ENCODE results near the gene TSGA10.
A peak's percentile ranks its signal among the peaks of the same experiment; 100 is the strongest.
"Not testable (repeated sequence)": the region's sequence is repeated elsewhere in the genome, so short reads cannot be mapped to it uniquely, and the experiment has no call there.

Gene TSGA10

DNA sequence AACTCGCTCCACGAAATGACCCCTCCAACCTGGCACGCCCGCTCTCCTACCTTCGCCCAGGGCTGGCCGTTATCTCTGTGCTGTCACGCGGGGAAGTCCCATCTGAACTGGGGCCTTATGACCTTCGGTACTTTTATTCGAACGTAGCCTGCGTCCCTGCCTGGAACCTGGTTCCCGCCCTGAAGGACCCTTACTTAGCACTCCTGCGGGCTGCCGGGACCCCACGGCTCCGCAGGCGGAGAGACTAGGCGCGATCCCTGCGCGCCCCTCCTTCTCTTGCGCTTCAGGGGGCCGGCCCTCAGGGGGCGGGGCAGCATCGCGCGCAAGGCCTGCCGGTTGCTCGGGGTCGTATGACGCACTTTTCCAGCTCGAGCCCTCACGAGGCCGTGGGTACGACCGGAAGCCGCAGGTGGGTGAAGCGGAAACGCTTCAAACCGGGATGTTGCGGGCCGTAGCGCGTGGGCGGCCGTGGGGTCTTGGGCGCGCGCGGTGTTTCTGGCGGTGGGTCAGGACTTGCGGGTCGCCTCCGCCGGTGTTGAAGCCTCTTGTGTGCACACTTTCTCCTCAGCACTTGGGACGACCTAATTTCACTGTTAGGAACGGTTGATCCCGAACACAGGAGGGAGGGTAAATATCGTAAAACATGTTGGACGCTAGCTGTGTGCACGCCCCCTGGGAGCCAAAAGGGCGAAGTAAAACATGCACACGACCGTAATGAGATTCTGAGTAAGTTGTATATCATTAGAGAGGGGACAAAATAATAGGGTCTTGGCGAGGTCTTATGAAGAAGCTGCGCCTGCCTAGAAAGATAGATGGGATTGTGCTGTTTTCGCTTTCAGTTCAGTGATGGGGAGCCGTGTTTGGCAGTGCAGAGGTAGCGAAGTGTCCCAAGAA, at the start of gene TSGA10, which contains the start of gene LIPT1:
TSS of gene TSGA10 (minus strand) at position 300 of the 894 bp plus-strand sequence. CDS start 45,503 bp downstream, outside the sequence.
TSS of gene LIPT1 (plus strand) at position 325 of the 894 bp plus-strand sequence. CDS start 6,991 bp downstream, outside the sequence.
- peak; percentile 87 to 93 for DNase-seq (ENCODE audit: low read depth in 2 of 2)
- H3K4me3 ChIP-seq (replicated peaks in 1 of 2; ENCODE audit: low read depth in 2 of 2, low read length in 2 of 2), result peak within 1 kb of the TSS; percentile 85 to 96
- no peak for TF ChIP-seq CTCF (IDR thresholded peaks at IDR 0.05; ENCODE audit: low read depth, low read length)

- peak; percentile 33 for TF ChIP-seq CTCF (IDR thresholded peaks at IDR 0.05; ENCODE audit: low read depth, low read length)
- no peak for DNase-seq (ENCODE audit: low read depth in 2 of 2)
- H3K4me3 ChIP-seq (replicated peaks in 1 of 2; ENCODE audit: low read depth in 2 of 2, low read length in 2 of 2), result no peak overlapping the region
Observed at GRCh38 chr2:99201959-99202678, 47.4 kb upstream of the TSGA10 start.

DNA sequence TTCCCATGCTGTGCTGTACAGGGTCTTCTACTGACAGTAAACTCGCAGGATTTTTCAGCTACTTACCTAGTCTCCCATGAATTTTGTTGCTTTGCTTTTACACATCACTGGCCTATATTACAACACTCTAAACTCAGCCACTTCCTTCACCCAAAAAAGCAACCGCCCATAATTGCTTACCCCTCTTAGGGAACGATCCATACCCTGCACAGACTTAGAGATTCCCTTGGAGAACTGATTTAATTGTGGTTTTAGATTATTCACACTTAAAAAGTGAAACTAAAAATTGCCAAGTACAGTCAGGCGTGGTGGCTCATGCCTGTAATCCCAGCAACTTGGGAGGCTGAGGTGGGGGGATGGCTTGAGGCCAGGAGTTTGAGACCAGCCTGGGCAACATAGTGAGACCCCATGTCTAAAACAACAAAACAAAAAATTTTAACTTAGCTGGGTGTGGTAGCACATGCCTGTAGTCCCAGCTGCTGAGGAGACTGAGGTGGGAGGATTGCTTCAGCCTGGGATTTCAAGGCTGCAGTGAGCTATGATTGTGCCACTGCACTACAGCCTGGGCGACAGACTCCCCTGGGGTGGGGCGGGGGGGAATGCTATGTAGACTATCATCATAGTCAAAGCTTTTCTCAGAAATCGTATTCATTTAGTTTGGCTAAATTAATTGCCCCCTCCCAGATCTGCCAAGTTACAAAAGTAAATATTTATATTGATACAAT, 45.5 kb upstream of the TSGA10 start:
- no peak overlapping the region for H3K4me3 ChIP-seq (replicated peaks in 1 of 2; ENCODE audit: low read depth in 2 of 2, low read length in 2 of 2)
- DNase-seq (ENCODE audit: low read depth in 2 of 2), result no peak
- TF ChIP-seq CTCF (IDR thresholded peaks at IDR 0.05; ENCODE audit: low read depth, low read length), result no peak

- TF ChIP-seq CTCF (IDR thresholded peaks at IDR 0.05; ENCODE audit: low read depth, low read length), result no peak
- H3K4me3 ChIP-seq (replicated peaks in 1 of 2; ENCODE audit: low read depth in 2 of 2, low read length in 2 of 2), result no peak overlapping the region
- DNase-seq (ENCODE audit: low read depth in 2 of 2), result no peak
Observed at GRCh38 chr2:99198103-99198841, 43.5 kb upstream of the TSGA10 start.

DNA sequence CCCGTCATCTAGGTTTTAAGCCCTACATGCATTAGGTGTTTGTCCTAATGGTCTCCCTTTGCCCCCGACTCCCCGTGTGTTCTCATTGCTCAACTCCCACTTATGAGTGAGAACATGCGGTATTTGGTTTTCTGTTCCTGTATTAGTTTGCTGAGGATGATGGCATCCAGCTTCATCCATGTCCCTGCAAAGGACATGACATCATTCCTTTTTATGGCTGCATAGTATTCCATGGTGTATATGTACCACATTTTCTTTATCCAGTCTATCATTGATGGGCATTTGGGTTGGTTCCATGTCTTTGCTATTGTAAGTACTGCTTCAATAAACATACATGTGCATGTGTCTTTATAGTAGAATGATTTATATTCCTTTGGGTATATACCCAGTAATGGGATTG, 37.6 kb upstream of the TSGA10 start:
- DNase-seq (ENCODE audit: low read depth in 2 of 2), result not testable (repeated sequence)

DNA sequence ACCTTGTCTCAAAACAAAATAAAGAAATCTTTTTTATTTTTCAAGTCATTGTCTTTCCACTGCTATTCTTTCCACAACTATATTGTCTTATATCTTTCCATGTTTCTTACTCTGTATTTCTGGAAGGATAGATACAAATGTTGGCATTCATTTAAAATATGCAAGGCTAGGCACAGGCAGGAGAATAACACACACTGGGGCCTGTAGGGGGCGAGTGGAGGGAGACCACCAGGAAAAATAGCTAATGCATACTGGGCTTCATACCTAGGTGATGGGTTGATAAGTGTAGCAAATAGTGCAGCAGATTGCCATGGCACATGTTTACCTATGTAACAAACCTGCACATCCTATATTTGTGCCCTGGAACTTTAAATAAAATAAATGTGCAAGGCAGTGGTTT, 35.8 kb upstream of the TSGA10 start:
- DNase-seq (ENCODE audit: low read depth in 2 of 2), result no peak
- no peak overlapping the region for H3K4me3 ChIP-seq (replicated peaks in 1 of 2; ENCODE audit: low read depth in 2 of 2, low read length in 2 of 2)
- TF ChIP-seq CTCF (IDR thresholded peaks at IDR 0.05; ENCODE audit: low read depth, low read length), result no peak

More for the DNA sequence above, 37.6 kb upstream of the TSGA10 start:
- H3K4me3 ChIP-seq (replicated peaks in 1 of 2; ENCODE audit: low read depth in 2 of 2, low read length in 2 of 2), result not testable (repeated sequence)

Measured in cardiac fibroblast (primary cell).